ENCODE data around the gene TSPYL1.
"Not testable (repeated sequence)": the region's sequence is repeated elsewhere in the genome, so short reads cannot be mapped to it uniquely, and the experiment has no call there.

Gene TSPYL1

DNA sequence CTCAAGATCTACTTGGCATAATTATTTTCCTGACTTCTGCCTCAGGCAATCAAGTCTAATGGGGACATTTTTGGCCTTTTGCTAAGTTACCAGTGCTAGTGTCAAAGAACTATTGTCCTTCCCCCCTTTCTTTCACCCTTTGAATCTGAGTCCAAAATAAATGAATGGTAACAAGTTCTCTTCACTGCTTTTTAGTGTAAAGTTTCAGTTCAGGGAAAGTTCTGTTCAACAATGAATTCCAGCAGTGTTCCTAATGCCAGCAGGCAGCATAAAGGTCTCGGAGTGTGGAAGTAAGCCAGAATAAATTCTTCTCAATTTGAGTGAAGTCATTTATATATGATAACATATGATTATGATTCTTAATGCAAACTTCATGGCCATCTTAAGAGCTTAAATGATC lies 20.8 kb upstream of the TSPYL1 start:
- H3K4me1 ChIP-seq (ENCODE audit: control insufficient read depth in 2 of 2, insufficient read depth in 2 of 2, low read length in 2 of 2): no peaks in the 10 kb centered on the region
- H3K9ac ChIP-seq (ENCODE audit: low read depth in 1 of 2, low read length in 2 of 2): no peak overlapping the region
- peaks cover 4 to 8% of the 10 kb centered on the region in 2 donors for H3K9me3 ChIP-seq (ENCODE audit: control insufficient read depth in 2 of 2, low read length in 2 of 2)
- no peak overlapping the region for H3K4me3 ChIP-seq (ENCODE audit: low read length in 2 of 2)
- H3K27me3 ChIP-seq (ENCODE audit: control insufficient read depth in 2 of 2, insufficient read depth in 2 of 2, low read length in 2 of 2): no peaks in the 10 kb centered on the region
- no peak overlapping the region for H3K27ac ChIP-seq (ENCODE audit: low read depth in 2 of 2, low read length in 2 of 2)
- H3K36me3 ChIP-seq (ENCODE audit: control insufficient read depth in 2 of 2, insufficient read depth in 2 of 2, low read length in 2 of 2): no peaks in the 10 kb centered on the region

DNA sequence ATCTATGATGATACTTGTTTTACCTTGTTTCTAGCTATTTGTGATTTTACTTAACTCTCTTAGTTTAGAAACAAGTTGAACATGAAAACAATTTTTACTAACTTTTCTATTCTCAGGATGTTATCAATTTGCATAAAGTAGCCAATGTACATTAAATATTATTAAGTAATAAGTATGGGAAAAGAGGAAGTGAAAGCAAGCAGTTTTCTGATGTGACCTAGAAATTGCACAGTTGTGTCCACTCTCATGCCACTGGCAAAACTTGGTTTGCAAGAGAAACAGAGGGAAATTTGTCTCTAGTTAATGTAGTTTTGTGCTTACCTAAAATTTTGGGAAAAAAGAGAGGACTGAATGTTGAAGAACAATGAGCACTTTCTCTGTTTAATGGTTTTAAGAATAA lies 19.2 kb upstream of the TSPYL1 start:
- Histone ChIP-seq H3K4me3 (ENCODE audit: low read length in 2 of 2) (no peak overlapping the region), H3K4me1 (ENCODE audit: control insufficient read depth in 2 of 2, insufficient read depth in 2 of 2, low read length in 2 of 2) (no peaks in the 10 kb centered on the region), H3K9me3 (ENCODE audit: control insufficient read depth in 2 of 2, low read length in 2 of 2) (peaks cover 4 to 8% of the 10 kb centered on the region in 2 donors), H3K36me3 (ENCODE audit: control insufficient read depth in 2 of 2, insufficient read depth in 2 of 2, low read length in 2 of 2) (no peaks in the 10 kb centered on the region), H3K27me3 (ENCODE audit: control insufficient read depth in 2 of 2, insufficient read depth in 2 of 2, low read length in 2 of 2) (no peaks in the 10 kb centered on the region), H3K27ac (ENCODE audit: low read depth in 2 of 2, low read length in 2 of 2) (no peak overlapping the region), H3K9ac (ENCODE audit: low read depth in 1 of 2, low read length in 2 of 2) (no peak overlapping the region)

GRCh38 chr6:116298273-116298672 lies 18.5 kb upstream of the TSPYL1 start:
- H3K9ac ChIP-seq (ENCODE audit: low read depth in 1 of 2, low read length in 2 of 2): no peak overlapping the region
- H3K9me3 ChIP-seq (ENCODE audit: control insufficient read depth in 2 of 2, low read length in 2 of 2): peaks cover 4 to 8% of the 10 kb centered on the region in 2 donors
- no peak overlapping the region for H3K27ac ChIP-seq (ENCODE audit: low read depth in 2 of 2, low read length in 2 of 2)
- no peaks in the 10 kb centered on the region for H3K36me3 ChIP-seq (ENCODE audit: control insufficient read depth in 2 of 2, insufficient read depth in 2 of 2, low read length in 2 of 2)
- H3K4me3 ChIP-seq (ENCODE audit: low read length in 2 of 2): no peak overlapping the region
- no peaks in the 10 kb centered on the region for H3K4me1 ChIP-seq (ENCODE audit: control insufficient read depth in 2 of 2, insufficient read depth in 2 of 2, low read length in 2 of 2)
- no peaks in the 10 kb centered on the region for H3K27me3 ChIP-seq (ENCODE audit: control insufficient read depth in 2 of 2, insufficient read depth in 2 of 2, low read length in 2 of 2)

- Histone ChIP-seq H3K27me3 (ENCODE audit: control insufficient read depth in 2 of 2, insufficient read depth in 2 of 2, low read length in 2 of 2) (no peaks in the 10 kb centered on the region), H3K4me3 (ENCODE audit: low read length in 2 of 2) (no peak overlapping the region), H3K36me3 (ENCODE audit: control insufficient read depth in 2 of 2, insufficient read depth in 2 of 2, low read length in 2 of 2) (no peaks in the 10 kb centered on the region), H3K4me1 (ENCODE audit: control insufficient read depth in 2 of 2, insufficient read depth in 2 of 2, low read length in 2 of 2) (no peaks in the 10 kb centered on the region), H3K9me3 (ENCODE audit: control insufficient read depth in 2 of 2, low read length in 2 of 2) (no peaks in the 10 kb centered on the region), H3K27ac (ENCODE audit: low read depth in 2 of 2, low read length in 2 of 2) (no peak overlapping the region), H3K9ac (ENCODE audit: low read depth in 1 of 2, low read length in 2 of 2) (no peak overlapping the region)
Measured at GRCh38 chr6:116292553-116292952, 12.8 kb upstream of the TSPYL1 start.

DNA sequence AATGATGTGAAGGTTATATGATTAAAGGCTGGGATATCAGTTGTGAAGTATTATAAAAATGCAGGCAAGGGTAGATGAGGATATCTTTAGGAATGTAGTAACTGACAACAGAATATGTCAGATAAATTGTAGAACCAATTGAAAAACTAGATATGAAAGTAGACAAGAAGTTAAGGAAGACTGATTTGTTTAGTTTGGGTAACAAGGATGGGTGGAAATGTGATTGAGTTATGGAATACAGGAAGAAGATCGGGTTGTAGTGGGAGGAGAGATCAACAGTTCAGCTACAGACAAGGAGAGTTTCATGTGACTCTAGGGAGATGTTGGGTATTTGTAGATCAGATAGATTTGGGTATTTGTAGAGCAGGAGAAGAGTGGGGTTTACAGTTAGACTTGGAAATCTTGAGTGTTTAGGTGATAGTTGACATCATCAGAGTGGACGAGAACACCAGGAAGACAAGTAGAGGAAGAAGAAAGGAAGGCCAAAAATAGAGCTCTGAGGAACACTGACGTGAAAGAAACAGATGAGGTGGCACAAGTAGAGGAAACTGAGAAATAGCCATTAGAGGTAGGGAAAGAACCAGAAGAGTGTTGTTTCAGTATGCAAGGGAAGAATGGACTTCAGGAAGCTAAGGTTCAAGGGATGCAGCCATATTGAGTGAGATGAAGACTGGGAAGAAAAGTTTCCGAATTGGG lies 12.1 kb upstream of the TSPYL1 start:
- H3K36me3 ChIP-seq (ENCODE audit: control insufficient read depth in 2 of 2, insufficient read depth in 2 of 2, low read length in 2 of 2): no peaks in the 10 kb centered on the region
- no peak overlapping the region for H3K9ac ChIP-seq (ENCODE audit: low read depth in 1 of 2, low read length in 2 of 2)
- H3K9me3 ChIP-seq (ENCODE audit: control insufficient read depth in 2 of 2, low read length in 2 of 2): no peaks in the 10 kb centered on the region
- no peak overlapping the region for H3K4me3 ChIP-seq (ENCODE audit: low read length in 2 of 2)
- H3K27me3 ChIP-seq (ENCODE audit: control insufficient read depth in 2 of 2, insufficient read depth in 2 of 2, low read length in 2 of 2): no peaks in the 10 kb centered on the region
- H3K4me1 ChIP-seq (ENCODE audit: control insufficient read depth in 2 of 2, insufficient read depth in 2 of 2, low read length in 2 of 2): no peaks in the 10 kb centered on the region
- H3K27ac ChIP-seq (ENCODE audit: low read depth in 2 of 2, low read length in 2 of 2): no peak overlapping the region

DNA sequence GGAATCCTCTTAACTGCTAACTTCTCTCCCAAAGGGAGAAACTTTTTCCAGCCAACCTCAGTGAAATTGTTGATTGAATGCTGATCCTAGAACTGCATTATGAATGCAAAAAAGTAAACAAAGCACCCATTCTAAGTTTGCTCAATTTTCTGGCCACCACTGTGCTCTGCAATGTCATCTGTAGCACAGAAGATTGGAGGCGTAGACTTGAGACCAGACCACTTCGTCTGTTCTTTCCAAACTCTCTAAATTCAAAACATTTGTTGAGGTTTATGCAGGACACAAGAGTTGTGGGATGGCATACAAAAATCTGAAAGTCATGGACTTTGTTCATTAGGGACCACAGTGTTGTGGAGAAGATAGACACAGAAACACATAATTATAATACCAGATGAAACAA lies 11.1 kb upstream of the TSPYL1 start:
- Histone ChIP-seq H3K9ac (ENCODE audit: low read depth in 1 of 2, low read length in 2 of 2) (no peak overlapping the region), H3K4me3 (ENCODE audit: low read length in 2 of 2) (no peak overlapping the region), H3K36me3 (ENCODE audit: control insufficient read depth in 2 of 2, insufficient read depth in 2 of 2, low read length in 2 of 2) (no peaks in the 10 kb centered on the region), H3K27ac (ENCODE audit: low read depth in 2 of 2, low read length in 2 of 2) (no peak overlapping the region), H3K9me3 (ENCODE audit: control insufficient read depth in 2 of 2, low read length in 2 of 2) (no peaks in the 10 kb centered on the region), H3K27me3 (ENCODE audit: control insufficient read depth in 2 of 2, insufficient read depth in 2 of 2, low read length in 2 of 2) (no peaks in the 10 kb centered on the region), H3K4me1 (ENCODE audit: control insufficient read depth in 2 of 2, insufficient read depth in 2 of 2, low read length in 2 of 2) (no peaks in the 10 kb centered on the region)

DNA sequence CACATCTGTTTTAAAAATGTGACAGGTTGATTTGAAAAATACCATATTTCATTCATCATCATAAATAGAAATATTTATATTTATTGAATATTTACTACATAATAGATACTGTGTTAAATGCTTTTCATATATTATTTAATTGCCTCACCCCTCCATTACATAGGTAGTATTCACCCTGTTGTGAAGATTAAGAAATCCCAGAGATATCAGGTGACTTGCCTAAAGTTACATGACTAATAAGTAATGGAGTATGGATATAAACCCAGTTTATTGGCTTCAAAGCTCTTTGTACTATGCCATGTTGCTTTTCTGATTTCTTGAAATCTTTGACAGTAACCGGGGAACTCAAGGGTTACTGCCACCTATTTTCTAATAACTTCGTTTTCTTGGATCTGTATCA lies 10.1 kb upstream of the TSPYL1 start:
- H3K9ac ChIP-seq (ENCODE audit: low read depth in 1 of 2, low read length in 2 of 2): no peak overlapping the region
- H3K27ac ChIP-seq (ENCODE audit: low read depth in 2 of 2, low read length in 2 of 2): no peak overlapping the region
- no peaks in the 10 kb centered on the region for H3K4me1 ChIP-seq (ENCODE audit: control insufficient read depth in 2 of 2, insufficient read depth in 2 of 2, low read length in 2 of 2)
- no peak overlapping the region for H3K4me3 ChIP-seq (ENCODE audit: low read length in 2 of 2)
- H3K36me3 ChIP-seq (ENCODE audit: control insufficient read depth in 2 of 2, insufficient read depth in 2 of 2, low read length in 2 of 2): no peaks in the 10 kb centered on the region
- no peaks in the 10 kb centered on the region for H3K27me3 ChIP-seq (ENCODE audit: control insufficient read depth in 2 of 2, insufficient read depth in 2 of 2, low read length in 2 of 2)
- no peaks in the 10 kb centered on the region for H3K9me3 ChIP-seq (ENCODE audit: control insufficient read depth in 2 of 2, low read length in 2 of 2)

DNA sequence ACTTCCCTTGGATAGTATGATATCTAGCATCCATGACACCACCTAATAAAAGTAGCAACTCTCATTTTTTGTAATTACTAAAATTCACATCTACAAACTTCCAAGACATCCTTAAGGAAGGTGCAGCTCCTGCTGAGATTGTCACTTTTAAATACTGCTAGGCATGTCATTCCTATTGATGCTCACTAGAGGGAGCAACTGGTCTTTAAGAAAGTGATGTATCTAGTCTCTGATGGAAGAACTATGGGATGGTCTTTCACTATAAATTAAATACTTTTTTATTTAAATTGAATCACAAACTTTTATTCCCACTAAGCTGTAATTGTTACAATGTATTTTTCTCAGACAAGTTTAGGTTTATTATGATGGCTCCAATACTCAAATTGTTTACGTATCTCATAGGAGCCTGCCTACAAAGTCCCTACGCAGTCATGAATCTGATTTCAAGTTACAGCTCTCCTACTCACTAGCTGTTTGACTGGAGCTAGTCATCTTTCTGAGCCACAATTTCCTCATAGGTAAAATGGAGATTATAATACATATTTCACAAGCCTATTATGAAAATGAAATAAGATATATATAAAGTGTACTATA lies 8.1 kb upstream of the TSPYL1 start:
- no peaks in the 10 kb centered on the region for H3K27me3 ChIP-seq (ENCODE audit: control insufficient read depth in 2 of 2, insufficient read depth in 2 of 2, low read length in 2 of 2)

GRCh38 chr6:116286773-116287358 lies 7.1 kb upstream of the TSPYL1 start:
- H3K4me1 ChIP-seq (ENCODE audit: control insufficient read depth in 2 of 2, insufficient read depth in 2 of 2, low read length in 2 of 2): no peaks in the 10 kb centered on the region
- H3K36me3 ChIP-seq (ENCODE audit: control insufficient read depth in 2 of 2, insufficient read depth in 2 of 2, low read length in 2 of 2): no peaks in the 10 kb centered on the region
- no peaks in the 10 kb centered on the region for H3K27me3 ChIP-seq (ENCODE audit: control insufficient read depth in 2 of 2, insufficient read depth in 2 of 2, low read length in 2 of 2)
- no peak overlapping the region for H3K4me3 ChIP-seq (ENCODE audit: low read length in 2 of 2)
- H3K27ac ChIP-seq (ENCODE audit: low read depth in 2 of 2, low read length in 2 of 2): no peak overlapping the region
- H3K9me3 ChIP-seq (ENCODE audit: control insufficient read depth in 2 of 2, low read length in 2 of 2): no peaks in the 10 kb centered on the region
- no peak overlapping the region for H3K9ac ChIP-seq (ENCODE audit: low read depth in 1 of 2, low read length in 2 of 2)

More for the DNA sequence above, 8.1 kb upstream of the TSPYL1 start:
- Histone ChIP-seq H3K9ac (ENCODE audit: low read depth in 1 of 2, low read length in 2 of 2) (no peak overlapping the region), H3K4me1 (ENCODE audit: control insufficient read depth in 2 of 2, insufficient read depth in 2 of 2, low read length in 2 of 2) (no peaks in the 10 kb centered on the region), H3K9me3 (ENCODE audit: control insufficient read depth in 2 of 2, low read length in 2 of 2) (no peaks in the 10 kb centered on the region), H3K27ac (ENCODE audit: low read depth in 2 of 2, low read length in 2 of 2) (no peak overlapping the region), H3K36me3 (ENCODE audit: control insufficient read depth in 2 of 2, insufficient read depth in 2 of 2, low read length in 2 of 2) (no peaks in the 10 kb centered on the region), H3K4me3 (ENCODE audit: low read length in 2 of 2) (no peak overlapping the region)

GRCh38 chr6:116284984-116285383 lies 5.3 kb upstream of the TSPYL1 start:
- not testable (repeated sequence) for H3K4me1 ChIP-seq (ENCODE audit: control insufficient read depth in 2 of 2, insufficient read depth in 2 of 2, low read length in 2 of 2); H3K9me3 ChIP-seq (ENCODE audit: control insufficient read depth in 2 of 2, low read length in 2 of 2); H3K27me3 ChIP-seq (ENCODE audit: control insufficient read depth in 2 of 2, insufficient read depth in 2 of 2, low read length in 2 of 2); H3K36me3 ChIP-seq (ENCODE audit: control insufficient read depth in 2 of 2, insufficient read depth in 2 of 2, low read length in 2 of 2); H3K4me3 ChIP-seq (ENCODE audit: low read length in 2 of 2); H3K9ac ChIP-seq (ENCODE audit: low read depth in 1 of 2, low read length in 2 of 2); H3K27ac ChIP-seq (ENCODE audit: low read depth in 2 of 2, low read length in 2 of 2)

Measured in mucosa of rectum (tissue), 2 donors.